Activated CD8-positive, alpha-beta memory T cell treated with anti-CD3 and anti-CD28 coated beads, Interleukin-2, amount 50 U/mL, for 1 hour (primary cell): Measurements from ENCODE around the gene FOXK1.
"Not testable (repeated sequence)": the region's sequence is repeated elsewhere in the genome, so short reads cannot be mapped to it uniquely, and the experiment has no call there.

Source experiments
- DNase-seq: peaks from one replicate; pipeline ENCODE4 v3.0.0-alpha.2; 2020; ENCODE audit errors: extremely low read depth

The FOXK1 gene

DNA sequence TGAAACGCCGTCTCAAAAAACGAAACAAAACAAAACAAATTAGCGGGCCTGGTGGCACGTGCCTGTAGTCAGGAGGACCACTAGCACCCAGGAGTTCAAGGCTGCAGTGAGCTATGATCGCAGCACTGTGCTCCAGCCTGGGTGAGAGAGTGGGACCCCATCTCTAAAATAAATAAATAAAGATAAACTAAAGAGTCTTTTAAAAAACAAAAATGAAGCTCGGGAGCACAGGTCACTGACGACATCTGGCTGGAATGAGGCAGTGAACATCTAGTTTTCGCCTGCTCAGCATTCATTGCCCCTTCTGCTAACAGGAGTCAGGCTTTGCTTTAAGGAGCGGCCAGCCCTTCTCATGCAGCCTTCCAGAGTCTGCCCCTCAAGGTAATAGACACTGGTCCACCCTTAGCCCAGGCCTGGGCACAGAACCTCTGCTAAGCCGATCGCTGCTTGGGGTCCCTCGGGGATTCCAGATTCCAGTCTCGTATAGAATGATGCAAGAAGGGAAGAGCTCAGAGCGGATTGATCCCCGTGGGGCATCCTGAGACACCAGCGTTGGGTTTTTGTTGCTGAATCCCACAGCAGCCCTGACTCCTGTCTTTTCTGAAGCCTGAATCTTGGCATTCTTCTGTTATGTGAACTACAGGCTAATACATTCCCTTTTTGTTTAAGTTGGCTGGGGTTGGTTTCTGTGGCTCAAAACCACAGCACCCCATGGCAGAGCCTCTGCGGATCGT, 14.2 kb upstream of the FOXK1 start:
- DNase-seq, result no peak

DNA sequence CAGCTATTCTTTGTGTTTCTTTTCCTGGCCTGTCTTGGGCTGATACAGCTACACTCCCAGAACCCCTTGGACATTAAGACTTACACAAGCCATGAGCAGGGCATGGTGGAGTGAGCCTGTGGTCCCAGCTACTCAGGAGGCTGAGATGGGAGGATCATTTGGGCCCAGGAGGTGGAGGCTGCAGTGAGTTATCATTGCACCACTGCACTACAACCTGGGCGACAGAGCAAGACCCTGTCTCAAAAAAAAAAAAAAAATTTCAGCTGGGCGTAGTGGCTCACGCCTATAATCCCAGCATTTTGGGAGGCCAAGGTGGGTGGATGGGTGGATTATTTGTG, 13.6 kb upstream of the FOXK1 start:
- no peak for DNase-seq

DNA sequence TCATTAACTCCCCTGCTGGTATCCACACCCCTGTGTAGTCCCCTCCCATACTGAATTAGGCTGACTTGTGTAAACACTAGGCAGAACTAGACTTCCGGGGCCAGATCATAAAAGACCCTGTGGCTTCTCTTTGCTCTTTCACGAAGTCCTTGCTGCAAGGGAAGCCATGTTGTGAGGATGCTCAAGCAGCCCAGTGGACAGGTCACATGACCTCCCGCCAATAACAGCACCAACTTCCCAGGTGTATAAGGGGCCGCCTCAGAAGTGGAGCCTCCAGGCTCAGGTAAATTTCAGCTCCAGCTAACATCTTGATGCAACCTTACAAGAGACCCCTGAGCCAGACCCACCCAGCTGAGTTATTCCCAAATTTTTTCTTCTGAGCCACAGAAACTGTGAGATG, 11.3 kb upstream of the FOXK1 start:
- no peak for DNase-seq

DNA sequence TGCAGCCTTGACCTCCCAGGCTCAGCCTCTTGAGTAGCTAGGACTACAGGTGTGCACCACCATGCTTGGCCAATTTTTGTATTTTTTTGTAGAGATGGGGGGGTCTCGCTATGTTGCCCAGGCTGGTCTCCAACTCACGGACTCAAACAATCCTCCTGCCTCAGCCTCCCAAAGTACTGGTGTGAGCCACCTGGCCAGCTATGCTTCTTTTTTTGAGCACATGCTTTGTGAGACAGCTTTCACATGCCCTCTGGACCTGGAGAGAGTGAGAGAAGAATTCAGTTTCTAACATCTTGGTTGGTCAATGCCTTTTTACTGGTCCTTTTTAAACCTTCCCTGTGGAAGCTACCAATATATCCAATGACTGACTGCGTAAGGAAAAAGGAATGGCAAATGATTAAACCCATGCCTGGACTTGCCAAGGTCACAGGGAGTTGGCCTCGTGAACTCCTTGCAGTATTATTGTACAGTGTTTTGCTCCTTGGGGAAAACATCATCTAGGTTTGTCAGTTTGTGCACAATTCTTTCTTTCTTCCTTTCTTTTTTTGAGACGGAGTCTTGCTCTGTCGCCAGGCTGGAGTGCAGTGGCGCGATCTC, 6.2 kb upstream of the FOXK1 start:
- no peak for DNase-seq

DNA sequence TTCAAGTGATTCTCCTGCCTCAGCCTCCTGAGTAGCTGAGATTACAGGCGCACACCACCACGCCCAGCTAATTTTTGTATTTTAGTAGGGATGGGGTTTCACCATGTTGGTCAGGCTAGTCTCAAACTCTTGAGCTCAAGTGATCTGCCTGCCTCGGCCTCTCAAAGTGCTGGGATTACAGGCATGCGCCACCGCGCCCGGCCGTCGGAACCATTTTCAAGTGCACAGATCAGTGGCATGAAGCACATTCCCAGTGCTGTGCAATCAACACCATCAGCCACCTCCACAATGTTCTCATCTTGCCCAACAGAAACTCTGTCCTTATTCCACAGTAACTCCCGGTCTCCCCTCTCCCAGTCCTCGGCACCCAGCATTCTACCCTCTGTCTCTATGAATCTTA, 4.6 kb upstream of the FOXK1 start:
- not testable (repeated sequence) for DNase-seq

DNA sequence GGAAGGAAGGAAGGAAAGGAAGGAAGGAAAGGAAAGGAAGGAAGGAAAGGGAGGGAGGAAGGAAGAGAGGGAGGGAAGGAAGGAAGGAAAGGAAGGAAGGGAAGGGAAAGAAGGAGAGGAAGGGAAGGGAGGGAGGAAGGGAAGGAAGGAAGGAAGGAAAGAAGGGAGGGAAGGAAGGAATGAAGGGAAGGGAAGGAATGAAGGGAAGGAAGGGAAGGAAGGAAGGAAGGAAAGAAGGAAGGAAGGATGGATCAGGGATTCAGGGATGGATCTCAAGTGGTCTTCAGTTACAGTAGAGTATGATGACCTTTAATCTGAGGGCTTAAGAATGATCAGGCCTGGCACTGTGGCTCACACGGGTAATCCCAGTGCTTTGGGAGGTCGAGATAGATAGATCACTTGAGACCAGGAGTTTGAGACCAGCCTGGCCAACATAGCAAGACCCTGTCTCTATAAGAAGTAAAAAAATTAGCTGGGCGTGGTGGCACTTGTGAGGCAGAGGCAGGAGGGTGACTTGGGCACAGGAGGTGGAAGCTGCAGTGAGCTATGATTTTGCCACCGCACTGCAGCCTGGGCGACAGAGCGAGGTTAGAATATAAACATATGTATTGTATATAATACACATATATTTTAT, 760 bp upstream of the FOXK1 start:
- no peak for DNase-seq

DNA sequence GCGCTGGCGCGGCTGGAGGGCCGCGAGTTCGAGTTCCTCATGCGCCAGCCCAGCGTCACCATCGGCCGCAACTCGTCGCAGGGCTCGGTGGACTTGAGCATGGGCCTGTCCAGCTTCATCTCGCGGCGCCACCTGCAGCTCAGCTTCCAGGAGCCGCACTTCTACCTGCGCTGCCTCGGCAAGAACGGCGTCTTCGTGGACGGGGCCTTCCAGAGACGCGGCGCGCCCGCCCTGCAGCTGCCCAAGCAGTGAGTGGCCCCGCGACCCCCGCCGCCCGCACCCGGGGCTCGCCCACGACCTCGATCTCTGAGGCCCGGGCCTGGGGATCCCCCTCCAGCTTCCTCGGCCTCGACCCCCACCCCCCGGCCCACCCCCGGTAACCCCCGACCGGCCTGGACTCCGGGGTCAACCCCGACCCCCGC, 537 bp downstream of the FOXK1 start:
- no peak for DNase-seq

DNA sequence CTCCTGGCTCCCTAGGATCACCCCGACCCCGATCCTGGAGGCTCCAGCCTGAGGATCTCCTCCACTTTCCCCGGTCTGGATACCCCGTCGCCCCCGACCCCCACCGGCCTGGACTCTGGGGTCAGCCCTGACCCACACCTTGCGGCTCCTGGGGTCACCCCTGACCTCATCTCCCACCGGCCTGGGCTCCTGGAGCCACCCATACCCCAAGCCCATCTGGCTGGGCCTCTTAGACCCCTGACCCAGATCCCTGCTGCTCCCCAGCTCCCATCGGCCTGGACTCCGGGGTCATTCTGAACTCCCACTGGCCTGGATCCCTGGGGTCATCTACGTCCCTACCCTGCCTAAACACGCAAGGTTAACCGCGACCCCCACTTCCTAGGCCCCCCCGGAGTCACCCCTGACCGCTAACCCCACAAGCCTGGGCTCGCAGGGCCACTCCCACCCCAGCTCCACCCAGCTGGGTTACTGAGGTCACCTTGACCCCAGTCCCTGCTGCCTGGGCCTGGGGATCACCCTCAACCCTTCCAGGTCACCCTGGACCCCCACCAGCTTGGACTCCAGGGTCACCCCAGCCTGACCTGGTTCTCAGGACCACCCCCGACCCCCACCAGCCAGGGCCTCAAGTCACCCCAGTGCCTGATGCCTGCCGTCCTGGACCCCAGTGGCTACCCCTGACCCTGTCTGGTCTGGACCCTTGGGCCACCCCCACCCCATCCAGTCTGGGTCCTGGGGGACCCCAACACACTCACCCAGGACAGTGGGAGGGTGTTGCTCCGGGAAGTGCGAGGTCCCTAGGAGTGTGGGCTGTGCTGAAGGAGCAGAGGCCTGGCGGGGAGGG, 1.2 kb downstream of the FOXK1 start:
- no peak for DNase-seq

DNA sequence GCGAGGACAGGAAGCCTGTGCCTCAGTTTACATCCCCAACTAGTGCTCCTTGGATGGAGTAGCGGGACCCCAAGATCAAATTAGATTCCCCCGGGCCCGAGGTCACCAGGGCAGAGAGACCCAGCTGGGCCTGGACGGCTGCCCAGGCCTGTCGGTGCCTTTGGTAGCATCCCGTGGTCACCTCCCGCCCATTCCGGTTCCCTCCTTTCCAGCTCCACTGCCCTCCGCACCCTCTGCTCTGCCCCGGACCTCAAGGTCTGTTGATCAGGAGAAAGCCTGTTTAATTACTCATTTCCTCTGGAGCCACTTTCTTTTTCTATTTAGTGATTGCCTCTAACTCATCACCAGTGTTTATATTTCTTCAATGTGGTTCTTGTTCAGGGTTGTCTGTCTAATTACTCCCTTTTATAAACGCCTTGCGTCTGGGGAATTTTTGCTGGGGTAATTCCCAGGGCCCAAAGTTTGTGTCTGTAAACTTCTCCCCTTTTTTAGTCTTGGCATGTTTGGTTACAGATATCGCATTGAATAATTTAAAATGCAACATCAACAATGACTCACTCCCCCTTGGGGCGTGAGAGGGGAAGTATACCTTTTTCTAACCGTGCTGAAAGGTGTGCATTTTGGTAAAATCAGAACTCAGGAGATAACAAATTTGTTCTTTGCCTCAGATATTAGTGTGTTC, 1.9 kb downstream of the FOXK1 start:
- no peak for DNase-seq

DNA sequence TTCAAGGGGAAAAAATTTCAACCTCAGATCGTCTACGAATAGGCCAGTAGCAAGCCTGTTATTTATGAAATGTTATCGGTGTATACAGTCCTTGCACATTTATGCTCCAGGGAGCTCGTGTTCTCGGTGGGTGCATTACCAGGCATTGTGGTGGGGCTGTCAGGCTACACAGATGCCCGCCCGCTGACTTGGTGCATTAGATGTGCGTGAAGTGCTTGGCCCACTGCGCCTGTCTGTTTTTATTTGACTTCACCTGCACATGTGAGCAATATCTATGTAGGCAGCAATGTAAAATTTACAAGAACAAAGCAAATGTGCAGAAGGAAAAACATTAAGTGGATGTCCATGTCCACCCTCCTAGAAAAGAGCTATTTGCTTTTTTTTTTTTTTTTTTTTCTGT, 2.8 kb downstream of the FOXK1 start:
- no peak for DNase-seq

DNA sequence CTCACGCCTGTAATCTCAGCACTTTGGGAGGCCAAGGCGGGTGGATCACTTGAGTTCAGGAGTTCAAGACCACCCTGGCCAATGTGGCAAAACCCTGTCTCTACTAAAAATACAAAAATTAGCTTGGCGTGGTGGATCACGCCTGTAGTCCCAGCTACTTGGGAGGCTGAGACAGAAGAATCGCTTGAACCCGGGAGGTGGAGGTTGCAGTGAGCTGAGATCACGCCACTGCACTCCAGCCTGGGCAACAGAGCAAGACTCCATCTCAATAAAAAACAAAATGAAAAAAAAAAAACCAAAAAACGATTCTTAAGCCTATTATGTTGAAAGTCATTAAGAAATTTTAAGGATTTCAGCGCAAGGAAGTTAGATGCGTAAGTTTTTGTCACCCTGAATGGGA, 3.6 kb downstream of the FOXK1 start:
- DNase-seq, result not testable (repeated sequence)

DNA sequence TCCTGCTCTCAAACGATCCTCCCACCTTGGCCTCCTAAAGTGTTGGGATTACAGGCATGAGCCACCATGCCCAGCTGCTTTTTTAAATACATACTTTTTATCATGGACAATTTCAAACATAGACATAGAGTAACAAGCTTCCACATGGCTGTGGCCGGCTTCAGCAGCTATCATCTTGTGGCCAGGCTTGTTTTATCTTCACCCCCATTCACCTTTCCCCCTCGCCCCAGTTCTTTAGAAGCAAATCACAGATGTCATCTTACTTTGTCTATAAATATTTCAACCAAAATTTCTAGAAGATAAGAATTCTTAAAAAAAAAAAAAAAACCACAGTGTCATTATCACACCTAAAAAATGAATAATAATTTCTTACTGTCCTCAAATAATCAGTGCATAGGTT, 5.9 kb downstream of the FOXK1 start:
- DNase-seq, result no peak

DNA sequence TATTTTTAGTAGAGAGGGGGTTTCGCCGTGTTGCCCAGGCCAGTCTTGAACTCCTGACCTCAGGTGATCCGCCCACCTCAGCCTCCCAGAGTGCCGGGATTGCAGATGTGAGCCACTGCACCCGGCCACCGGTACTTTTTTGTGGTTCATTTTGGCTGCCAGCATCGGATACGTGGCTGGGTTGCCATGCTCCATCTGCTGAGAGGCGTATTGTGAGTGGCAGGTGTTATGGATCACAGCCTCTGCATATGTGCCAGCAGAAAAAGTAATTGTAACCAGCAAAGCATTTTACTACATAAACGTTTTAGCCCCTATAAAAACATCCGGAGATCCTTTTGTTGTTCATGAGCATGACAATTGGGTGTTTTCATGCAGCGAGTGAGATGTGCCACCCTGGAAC, 7.1 kb downstream of the FOXK1 start:
- no peak for DNase-seq

DNA sequence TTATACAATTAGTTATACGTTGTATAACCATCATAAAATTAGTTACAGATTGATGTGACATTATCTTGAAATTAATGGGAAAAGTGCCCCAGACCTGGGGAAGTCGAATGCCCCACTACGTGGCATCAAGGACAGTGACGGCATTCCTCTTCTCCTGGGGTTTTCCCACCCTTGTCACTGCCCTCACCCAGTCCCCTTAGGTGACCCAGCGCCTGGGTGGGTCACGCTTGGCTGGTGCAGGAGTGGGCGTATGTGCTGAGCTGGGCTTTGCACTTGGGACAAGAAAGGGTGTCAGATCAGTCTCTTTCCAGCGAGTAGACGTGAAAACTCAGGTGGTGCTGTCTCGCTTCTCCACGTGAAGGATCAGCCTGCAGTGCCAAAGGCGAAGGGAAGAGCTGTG, 7.6 kb downstream of the FOXK1 start:
- DNase-seq, result no peak

DNA sequence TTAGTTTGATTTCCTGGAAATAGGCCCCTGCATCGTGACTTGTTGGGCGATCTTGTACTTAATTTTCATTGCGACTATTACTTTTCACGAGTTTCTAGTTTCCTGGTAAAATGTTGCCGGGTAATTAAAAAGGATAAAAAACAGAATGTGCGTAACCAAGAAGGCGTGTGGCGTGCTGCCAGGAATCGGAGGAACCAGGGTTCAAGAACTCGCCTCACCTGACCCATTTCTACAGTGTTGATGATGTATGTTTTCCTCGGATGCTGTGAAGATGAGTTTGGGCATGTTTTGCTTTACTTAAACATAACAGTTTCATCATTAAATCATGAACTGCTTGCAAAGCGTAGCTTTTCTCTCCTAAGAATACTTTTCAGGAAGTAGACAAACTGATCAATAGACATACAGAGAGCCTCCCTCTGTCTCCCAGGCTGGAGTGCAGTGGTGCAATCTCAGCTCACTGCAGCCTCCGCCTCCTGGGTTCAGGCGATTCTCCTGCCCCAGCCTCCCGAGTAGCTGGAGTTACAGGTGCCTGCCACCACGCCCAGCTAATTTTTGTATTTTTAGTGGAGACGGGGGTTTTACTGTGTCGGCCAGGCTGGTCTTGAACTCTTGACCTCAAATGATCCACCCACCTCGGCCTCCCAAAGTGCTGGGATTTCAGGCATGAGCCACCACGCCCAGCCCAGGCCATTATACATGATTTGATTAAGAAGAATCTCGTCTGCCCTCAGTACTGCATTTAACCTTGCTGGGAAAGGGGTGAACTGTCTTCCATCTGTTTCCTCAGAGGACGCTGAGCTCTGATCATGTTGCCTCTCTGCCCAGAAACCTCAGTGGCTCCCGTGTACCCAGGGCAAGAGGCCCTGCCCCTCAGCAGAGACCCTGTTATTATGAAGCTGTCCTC, 9.1 kb downstream of the FOXK1 start:
- DNase-seq, result no peak

DNA sequence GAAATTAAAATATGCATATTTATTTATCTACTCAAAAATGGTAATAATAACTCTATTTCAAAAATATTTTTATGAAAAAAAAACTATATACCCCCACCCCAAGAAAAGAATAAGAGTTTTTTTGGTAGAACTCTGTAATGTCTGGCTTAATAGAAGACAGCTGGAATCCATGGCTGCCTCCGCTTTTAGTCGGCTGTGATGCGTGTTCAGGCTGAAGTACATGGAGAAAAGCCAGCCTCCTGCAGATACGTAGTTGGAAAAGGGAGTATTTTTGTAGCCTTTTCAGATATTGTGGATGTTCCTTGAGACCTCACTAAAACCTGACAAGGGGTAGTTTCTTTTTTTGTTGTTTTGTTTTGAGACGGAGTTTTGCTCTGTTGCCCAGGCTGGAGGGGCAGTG, 10.0 kb downstream of the FOXK1 start:
- no peak for DNase-seq

DNA sequence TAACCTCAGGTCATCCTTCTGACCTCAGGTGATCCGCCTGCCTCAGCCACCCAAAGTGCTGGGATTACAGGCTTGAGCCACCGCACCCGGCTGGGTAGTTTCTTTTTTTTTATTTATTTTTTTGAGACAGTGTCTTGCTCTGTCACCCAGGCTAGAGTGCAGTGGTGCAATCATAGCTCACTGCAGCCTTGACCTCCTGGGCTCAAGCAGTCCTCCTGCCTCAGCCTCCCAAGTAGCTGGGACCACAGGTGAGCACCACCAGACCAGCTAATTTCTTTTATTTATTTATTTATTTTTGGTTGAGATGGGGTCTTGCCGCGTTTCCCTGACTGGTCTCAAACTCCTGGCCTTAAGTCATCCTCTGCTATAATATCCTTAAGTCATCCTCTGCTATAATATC, 10.5 kb downstream of the FOXK1 start:
- DNase-seq, result not testable (repeated sequence)

DNA sequence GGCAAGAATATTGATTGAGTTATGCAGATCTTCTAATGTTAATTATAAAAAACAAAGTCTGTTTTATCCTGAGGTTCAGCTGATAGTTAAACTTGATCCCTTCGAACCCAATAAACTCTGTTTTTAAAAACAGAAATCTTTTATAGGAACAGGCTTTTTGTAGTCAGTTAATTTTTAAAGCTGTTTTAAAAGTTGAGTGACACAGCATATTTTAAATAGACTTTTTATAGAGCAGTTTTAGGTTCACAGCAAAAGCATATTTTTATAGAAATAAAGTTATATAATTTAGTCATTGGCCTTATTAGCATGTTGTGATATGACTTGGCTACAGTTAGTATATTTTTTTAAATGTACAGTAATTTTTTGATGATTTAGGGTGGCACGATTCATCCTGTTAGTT, 11.1 kb downstream of the FOXK1 start:
- no peak for DNase-seq

DNA sequence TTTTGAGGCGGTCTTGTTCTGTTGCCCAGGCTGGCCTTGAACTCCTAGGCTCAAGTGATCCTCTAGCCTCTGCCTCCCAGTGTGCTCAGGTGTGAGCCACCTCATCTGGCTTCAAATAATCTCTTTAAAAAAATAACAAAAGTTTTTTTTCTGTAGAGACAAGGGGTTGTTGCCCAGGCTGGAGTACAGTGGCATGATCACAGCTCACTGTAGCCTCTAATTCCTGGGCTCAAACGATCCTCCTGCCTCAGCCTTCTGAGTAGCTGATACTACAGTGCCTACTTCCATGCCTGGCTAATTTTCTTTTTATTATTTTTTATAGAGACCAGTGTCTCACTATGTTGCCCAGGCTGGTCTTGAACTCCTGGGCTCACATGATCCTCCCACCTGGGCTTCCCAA, 11.7 kb downstream of the FOXK1 start:
- no peak for DNase-seq

DNA sequence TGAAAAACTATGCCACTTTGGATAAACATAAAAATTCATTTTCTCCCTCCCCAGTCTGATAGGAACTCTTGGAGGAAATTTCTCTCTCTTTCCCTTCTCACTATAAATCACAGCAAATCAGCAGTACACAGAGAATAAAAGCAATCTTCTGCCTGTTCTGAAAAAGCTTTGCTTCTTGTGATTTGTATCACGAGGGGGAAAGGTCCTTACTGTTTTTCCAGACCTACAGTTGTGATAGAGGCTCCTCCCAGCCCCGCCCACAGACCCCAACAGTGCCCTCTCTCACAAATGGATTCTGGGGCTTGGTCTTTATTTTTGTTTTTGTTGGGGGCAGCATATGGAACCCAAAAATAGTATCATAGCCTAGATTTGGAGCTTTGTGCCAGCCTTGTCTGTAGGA, 12.2 kb downstream of the FOXK1 start:
- no peak for DNase-seq

DNA sequence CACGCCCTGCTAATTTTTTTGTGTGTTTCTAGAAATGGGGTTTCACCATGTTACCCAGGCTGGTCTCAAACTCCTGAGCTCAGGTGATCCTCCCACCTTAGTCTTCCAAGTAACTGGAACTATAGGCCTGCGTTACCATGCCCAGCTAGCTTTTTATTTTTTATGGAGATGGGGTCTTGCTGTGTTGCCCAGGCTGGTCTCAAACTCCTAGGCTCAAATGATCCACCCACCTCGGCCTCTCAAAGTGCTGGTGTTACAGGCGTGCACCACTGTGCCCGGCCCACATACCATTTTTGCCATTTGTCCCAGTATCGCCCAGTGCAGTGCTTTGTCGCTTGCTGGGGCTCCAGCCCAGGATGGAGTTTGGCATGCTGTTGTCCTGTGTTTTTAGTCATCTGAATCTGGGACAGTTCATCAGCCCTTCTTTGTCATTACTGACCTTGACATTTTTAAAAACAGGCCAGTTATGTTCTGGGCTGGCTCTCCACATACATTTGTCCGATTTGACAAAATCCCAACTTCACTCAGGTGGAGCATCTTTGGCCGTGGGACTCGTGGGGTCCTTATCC, 16.7 kb downstream of the FOXK1 start:
- DNase-seq, result no peak
